BLaER1 (cell line): ENCODE measurements around the gene ARHGAP5.

Source experiments
- H3K27ac ChIP-seq: shearing (Covaris generic); formaldehyde crosslinking; 2 replicates; pipeline ENCODE4 v1.8.1; 2022
- H3K27me3 ChIP-seq: shearing (Covaris generic); formaldehyde crosslinking; 2 replicates; pipeline ENCODE4 v1.8.1; 2022
- H3K36me3 ChIP-seq: shearing (Covaris generic); formaldehyde crosslinking; 2 replicates; pipeline ENCODE4 v1.8.1; 2022
- H3K4me1 ChIP-seq: shearing (Covaris generic); formaldehyde crosslinking; 2 replicates; pipeline ENCODE4 v1.8.1; 2022
- H3K4me2 ChIP-seq: shearing (Covaris generic); formaldehyde crosslinking; 2 replicates; pipeline ENCODE4 v1.8.1; 2022
- H3K4me3 ChIP-seq: shearing (Covaris generic); formaldehyde crosslinking; 2 replicates; pipeline ENCODE4 v1.8.1; 2022
- H3K9ac ChIP-seq: shearing (Covaris generic); formaldehyde crosslinking; 2 replicates; pipeline ENCODE4 v1.8.1; 2022
- H3K9me3 ChIP-seq: shearing (Covaris generic); formaldehyde crosslinking; 2 replicates; pipeline ENCODE4 v1.8.1; 2022
- H4K20me1 ChIP-seq: shearing (Covaris generic); formaldehyde crosslinking; 2 replicates; pipeline ENCODE4 v1.8.1; 2022
- Cebpa-rat ChIP-seq: shearing (Covaris generic); IDR thresholded peaks from 2 replicates; pipeline ENCODE4 v1.8.1; 2022

Gene ARHGAP5

DNA sequence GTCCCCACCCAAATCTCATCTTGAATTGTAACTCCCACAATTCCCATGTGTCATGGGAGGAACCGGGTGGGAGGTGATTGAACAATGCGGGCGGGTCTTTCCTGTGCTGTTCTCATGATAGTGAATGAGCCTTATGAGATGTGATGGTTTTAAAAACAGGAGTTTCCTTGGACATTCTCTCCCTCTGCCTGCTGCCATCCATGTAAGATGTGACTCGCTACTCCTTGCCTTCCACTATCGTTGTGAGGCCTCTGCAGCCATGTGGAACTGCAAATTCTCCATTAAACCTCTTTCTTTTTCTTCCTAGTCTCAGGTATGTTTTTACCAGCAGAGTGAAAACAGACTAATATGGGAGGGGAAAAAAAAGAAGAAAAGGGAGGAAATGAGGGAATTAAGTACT, 22.6 kb upstream of the ARHGAP5 start:
- Histone ChIP-seq H3K4me3 (no peak overlapping the region), H3K27me3 (no peaks in the 10 kb centered on the region), H3K36me3 (no peaks in the 10 kb centered on the region), H3K27ac (no peak overlapping the region), H4K20me1 (no peaks in the 10 kb centered on the region), H3K9me3 (peaks cover 6% of the 10 kb centered on the region), H3K4me2 (no peak overlapping the region), H3K9ac (no peak overlapping the region), H3K4me1 (peaks cover 7% of the 10 kb centered on the region)
- no peak for TF ChIP-seq Cebpa-rat

DNA sequence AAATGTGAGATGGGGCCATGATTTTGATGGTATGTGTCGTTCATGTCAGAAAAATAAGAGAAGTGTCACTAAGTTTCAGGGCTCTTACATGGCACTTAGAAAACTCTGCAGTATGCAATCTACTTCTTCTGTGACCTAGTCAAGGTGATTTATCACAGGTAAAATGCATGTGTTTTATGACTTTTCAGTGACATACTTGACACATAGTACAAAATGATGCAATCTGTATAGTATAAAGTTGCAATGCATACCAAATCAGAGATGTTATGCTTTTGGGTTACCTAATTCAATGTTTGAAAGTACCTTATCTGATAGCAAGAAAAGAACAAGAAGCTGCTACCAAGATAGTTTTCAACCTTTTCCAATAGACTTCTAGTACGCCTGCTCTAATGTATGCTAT, 21.9 kb upstream of the ARHGAP5 start:
- no peak for TF ChIP-seq Cebpa-rat
- H3K4me2 ChIP-seq, result no peak overlapping the region
- H3K27me3 ChIP-seq, result no peaks in the 10 kb centered on the region
- H3K9me3 ChIP-seq, result peaks cover 6% of the 10 kb centered on the region
- no peaks in the 10 kb centered on the region for H3K36me3 ChIP-seq
- H3K27ac ChIP-seq, result no peak overlapping the region
- H3K9ac ChIP-seq, result no peak overlapping the region
- H4K20me1 ChIP-seq, result no peaks in the 10 kb centered on the region
- peaks cover under 1% of the 10 kb centered on the region; the same call in 1 of the 2 replicates for H3K4me1 ChIP-seq
- H3K4me3 ChIP-seq, result no peak overlapping the region

DNA sequence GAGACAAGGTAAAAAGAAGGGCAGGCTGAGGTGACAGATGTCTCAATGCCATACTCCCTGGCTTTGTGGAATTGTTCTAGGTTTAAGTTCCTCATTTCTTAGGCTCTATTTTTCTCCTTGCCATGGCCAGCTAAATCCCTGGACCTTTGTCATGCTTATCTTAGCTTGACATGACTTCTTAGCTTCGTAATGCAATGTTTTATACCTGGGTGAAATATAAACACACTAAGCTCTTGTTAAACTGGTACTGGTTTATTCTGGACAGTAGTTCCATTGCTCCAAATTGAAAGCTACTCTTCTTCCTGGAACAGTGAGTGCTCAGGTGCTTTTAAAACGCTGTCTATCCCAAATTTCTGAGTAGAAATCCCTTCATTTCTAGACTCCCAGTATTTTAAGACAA, 17.4 kb upstream of the ARHGAP5 start:
- no peaks in the 10 kb centered on the region for H3K36me3 ChIP-seq
- H3K4me3 ChIP-seq, result no peak overlapping the region
- no peaks in the 10 kb centered on the region for H3K9me3 ChIP-seq
- H4K20me1 ChIP-seq, result no peaks in the 10 kb centered on the region
- H3K27ac ChIP-seq, result no peak overlapping the region
- H3K4me2 ChIP-seq, result no peak overlapping the region
- H3K4me1 ChIP-seq, result no peaks in the 10 kb centered on the region
- H3K9ac ChIP-seq, result no peak overlapping the region
- H3K27me3 ChIP-seq, result no peaks in the 10 kb centered on the region
- TF ChIP-seq Cebpa-rat, result no peak

DNA sequence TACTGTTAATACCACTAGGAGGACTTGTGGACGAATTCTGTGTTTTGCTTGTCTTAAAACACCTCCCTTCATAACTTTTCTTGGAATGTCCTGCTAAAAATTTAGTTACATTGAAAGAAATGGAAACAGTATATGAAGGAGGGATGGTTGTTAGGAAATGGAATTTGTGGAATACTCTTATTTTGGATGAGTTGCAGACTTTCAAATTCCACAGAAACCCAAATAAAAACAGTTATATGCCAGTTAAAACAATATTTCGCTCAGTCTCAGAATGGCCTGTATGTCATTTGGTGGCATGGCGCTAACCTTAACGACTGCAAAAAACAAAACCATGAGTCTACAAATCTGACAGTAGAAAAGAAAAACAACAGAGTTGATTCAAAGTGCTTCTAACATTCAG, 12.2 kb upstream of the ARHGAP5 start:
- no peak overlapping the region for H3K9ac ChIP-seq
- no peaks in the 10 kb centered on the region for H4K20me1 ChIP-seq
- no peak for TF ChIP-seq Cebpa-rat
- no peaks in the 10 kb centered on the region for H3K4me1 ChIP-seq
- no peak overlapping the region for H3K27ac ChIP-seq
- no peaks in the 10 kb centered on the region for H3K27me3 ChIP-seq
- no peaks in the 10 kb centered on the region for H3K9me3 ChIP-seq
- no peak overlapping the region for H3K4me2 ChIP-seq
- no peaks in the 10 kb centered on the region for H3K36me3 ChIP-seq
- no peak overlapping the region for H3K4me3 ChIP-seq

- Histone ChIP-seq H3K4me2 (no peak overlapping the region), H4K20me1 (no peaks in the 10 kb centered on the region), H3K27me3 (no peaks in the 10 kb centered on the region), H3K9ac (no peak overlapping the region), H3K4me3 (no peak overlapping the region), H3K36me3 (no peaks in the 10 kb centered on the region), H3K27ac (no peak overlapping the region), H3K9me3 (no peaks in the 10 kb centered on the region), H3K4me1 (no peaks in the 10 kb centered on the region)
- TF ChIP-seq Cebpa-rat, result no peak
Observed at GRCh38 chr14:32068708-32069107, 8.4 kb upstream of the ARHGAP5 start.

GRCh38 chr14:32070282-32070681, 6.8 kb upstream of the ARHGAP5 start:
- H4K20me1 ChIP-seq, result no peaks in the 10 kb centered on the region
- H3K4me3 ChIP-seq, result no peak overlapping the region

GRCh38 chr14:32072676-32073075, 4.4 kb upstream of the ARHGAP5 start:
- Histone ChIP-seq H3K27me3 (no peaks in the 10 kb centered on the region), H3K36me3 (no peaks in the 10 kb centered on the region), H3K4me3 (no peak overlapping the region), H3K4me2 (no peak overlapping the region), H3K4me1 (peaks cover 11% of the 10 kb centered on the region), H3K27ac (no peak overlapping the region), H4K20me1 (no peaks in the 10 kb centered on the region), H3K9ac (no peak overlapping the region), H3K9me3 (no peaks in the 10 kb centered on the region)
- no peak for TF ChIP-seq Cebpa-rat

More at GRCh38 chr14:32070282-32070681, 6.8 kb upstream of the ARHGAP5 start:
- Histone ChIP-seq H3K36me3 (no peaks in the 10 kb centered on the region), H3K9me3 (no peaks in the 10 kb centered on the region), H3K9ac (no peak overlapping the region), H3K4me2 (no peak overlapping the region), H3K4me1 (peaks cover 6% of the 10 kb centered on the region), H3K27me3 (no peaks in the 10 kb centered on the region), H3K27ac (no peak overlapping the region)
- no peak for TF ChIP-seq Cebpa-rat

GRCh38 chr14:32073537-32074189, 3.4 kb upstream of the ARHGAP5 start:
- no peak for TF ChIP-seq Cebpa-rat
- Histone ChIP-seq H3K4me2 (no peak overlapping the region), H3K27ac (no peak overlapping the region), H3K9ac (no peak overlapping the region), H4K20me1 (peaks cover 7% of the 10 kb centered on the region), H3K4me3 (no peak overlapping the region), H3K36me3 (no peaks in the 10 kb centered on the region), H3K9me3 (no peaks in the 10 kb centered on the region), H3K27me3 (no peaks in the 10 kb centered on the region), H3K4me1 (peaks cover 15% of the 10 kb centered on the region)

DNA sequence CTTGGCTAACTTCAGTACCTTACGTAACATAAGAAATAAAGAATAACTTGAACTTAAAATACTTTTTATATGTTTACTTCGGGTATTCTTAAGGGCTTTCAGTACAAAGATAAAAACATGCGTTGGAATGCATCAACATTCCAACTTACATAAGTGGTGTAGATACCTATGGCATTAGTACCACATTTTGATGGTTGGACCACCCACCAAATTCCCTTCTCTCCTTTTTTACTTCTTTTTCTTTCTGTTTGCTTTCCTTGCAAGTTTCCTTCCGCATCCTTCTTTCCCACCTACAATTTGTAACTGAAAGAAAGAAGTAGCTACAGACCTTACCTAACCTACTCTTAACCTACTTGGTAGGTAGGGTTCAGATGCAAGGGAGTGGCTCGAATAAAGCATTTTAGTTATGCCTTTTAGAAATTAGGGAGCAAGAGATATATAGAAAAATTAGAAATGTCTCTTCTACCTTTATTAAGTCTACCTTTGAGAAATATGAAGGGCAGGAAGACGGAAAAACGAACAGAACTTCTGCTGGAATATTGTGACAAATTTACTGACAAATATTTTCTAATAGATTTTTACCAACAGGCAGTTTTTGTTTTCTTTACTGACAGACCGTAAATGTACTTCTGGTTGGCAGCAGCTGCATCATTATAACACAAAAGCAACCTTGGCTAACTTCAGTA, 2.1 kb upstream of the ARHGAP5 start:
- Histone ChIP-seq H3K27ac (no peak overlapping the region), H4K20me1 (peaks cover 20% of the 10 kb centered on the region), H3K9me3 (no peaks in the 10 kb centered on the region), H3K27me3 (no peaks in the 10 kb centered on the region), H3K4me1 (peaks cover 28% of the 10 kb centered on the region), H3K36me3 (no peaks in the 10 kb centered on the region), H3K9ac (peak overlapping the region; percentile 95), H3K4me3 (peak overlapping the region; percentile 97), H3K4me2 (peak overlapping the region; percentile 88)
- no peak for TF ChIP-seq Cebpa-rat

DNA sequence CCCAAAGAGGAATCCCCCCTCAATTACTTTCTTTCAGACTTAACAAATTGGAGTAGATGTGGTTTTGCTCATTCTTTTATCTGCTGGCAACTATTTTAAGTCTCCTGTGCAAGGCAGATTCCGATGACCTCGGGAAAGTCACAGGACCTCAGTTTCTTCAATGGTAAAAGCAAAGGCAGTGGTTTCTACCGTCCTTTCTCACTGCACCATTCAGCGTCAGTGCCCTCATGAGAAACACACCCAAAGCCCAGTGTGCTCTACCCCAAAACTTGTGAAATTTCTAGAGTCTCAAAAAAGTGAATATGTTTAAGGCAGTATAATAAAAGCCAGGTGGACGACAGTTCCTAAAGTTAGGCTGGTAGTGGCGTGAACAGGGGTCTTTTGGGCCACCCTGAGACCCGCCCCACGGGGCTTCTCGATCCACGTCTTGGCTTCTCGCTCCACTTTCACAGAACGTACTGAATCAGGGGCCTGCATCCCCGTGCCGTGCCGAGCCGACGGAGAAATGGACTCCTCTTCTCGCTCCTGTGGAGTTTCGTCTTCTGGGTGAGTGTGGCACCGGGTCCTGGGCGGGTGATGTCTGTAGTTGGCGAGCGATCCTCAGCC, 1.3 kb upstream of the ARHGAP5 start:
- Histone ChIP-seq H3K4me3 (peak overlapping the region; percentile 97), H4K20me1 (peaks cover 28% of the 10 kb centered on the region), H3K9ac (peak overlapping the region; percentile 95), H3K27me3 (no peaks in the 10 kb centered on the region), H3K27ac (peak overlapping the region; percentile 80), H3K4me2 (peak overlapping the region; percentile 88), H3K36me3 (no peaks in the 10 kb centered on the region), H3K4me1 (peaks cover 35% of the 10 kb centered on the region), H3K9me3 (no peaks in the 10 kb centered on the region)
- TF ChIP-seq Cebpa-rat, result no peak
